NCI-H1436 treated with DMSO at 0.1 percent for 48 hours (cell line): ENCODE measurements around the gene GPC5.
A peak's percentile ranks its signal among the peaks of the same experiment; 100 is the strongest.

Experiments used
- DNase-seq: peaks from one replicate; lab custom pipeline; 2025; lab: John Stamatoyannopoulos, UW

The GPC5 gene

DNA sequence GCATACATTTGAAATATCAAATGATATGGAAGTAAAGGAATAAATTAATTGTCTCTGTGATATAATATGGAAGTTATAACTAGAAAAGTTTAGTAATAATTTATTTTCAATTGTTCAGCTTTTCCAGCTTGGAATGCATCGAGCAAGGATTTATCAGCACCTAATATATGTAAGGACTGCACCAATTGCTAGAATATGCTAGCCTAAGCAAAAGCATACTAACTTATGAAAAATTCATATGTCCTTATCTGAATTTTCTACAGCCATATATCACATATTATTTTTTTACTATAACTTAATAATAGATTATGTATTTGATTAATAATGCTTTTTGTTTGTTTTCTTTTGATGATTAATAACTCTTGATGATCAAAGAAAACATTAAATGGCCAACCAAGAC, 979.0 kb downstream of the GPC5 start:
- DNase-seq = no peak

DNA sequence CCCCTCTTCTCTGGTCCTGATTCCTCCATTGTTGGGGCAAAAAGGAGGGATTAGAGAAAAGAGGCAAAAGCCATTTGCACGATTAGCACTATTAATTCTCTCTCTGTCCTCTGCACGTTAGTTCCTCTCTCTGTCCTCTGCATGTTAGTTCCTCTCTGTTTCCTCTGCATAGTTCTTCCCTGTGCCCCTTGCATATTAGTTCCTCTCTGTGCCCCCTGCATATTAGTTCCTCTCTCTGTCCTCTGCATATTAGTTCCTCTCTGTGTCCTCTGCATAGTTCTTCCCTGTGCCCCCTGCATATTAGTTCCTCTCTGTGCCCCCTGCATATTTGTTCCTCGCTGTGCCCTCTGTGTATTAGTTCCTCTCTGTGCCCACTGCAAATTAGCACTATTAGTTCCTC, 981.0 kb downstream of the GPC5 start:
- no peak for DNase-seq

DNA sequence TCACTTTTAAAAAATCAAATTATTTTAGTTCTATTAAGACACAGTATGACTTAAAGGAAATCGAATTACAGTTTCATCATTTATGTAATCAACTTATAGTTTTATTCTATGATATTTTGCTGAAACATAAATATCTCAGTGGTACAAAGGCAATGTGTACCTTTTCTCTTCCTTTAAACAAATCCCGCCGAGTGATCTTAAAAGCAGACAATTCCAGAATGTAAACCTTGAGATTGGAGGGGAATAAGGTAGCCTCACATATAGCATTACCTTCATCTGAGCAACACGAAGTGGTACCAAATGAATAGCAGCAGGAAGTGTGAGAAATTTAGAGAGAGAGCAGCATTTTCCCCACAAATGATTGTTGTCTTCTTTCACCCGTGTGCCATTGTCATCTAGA, 986.0 kb downstream of the GPC5 start:
- DNase-seq = no peak

DNA sequence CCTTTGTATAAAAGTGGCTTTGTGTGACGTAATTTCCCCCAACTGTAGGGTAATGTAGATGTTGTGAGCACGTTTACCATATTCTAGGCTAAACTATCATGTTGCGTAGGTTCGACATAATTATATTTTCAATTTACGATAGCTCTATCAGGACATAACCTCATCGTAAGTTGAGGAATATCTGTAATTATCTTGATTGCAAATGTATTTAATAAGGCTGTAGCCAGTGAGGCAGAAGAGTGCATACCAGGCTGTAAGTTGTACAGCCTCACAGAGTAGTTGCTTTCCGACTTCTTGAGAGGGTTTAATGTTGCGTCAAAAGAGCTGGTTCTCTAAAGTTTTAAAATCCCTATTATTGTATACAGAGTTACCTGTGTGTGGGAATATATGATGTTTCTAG, 988.8 kb downstream of the GPC5 start:
- DNase-seq = no peak

DNA sequence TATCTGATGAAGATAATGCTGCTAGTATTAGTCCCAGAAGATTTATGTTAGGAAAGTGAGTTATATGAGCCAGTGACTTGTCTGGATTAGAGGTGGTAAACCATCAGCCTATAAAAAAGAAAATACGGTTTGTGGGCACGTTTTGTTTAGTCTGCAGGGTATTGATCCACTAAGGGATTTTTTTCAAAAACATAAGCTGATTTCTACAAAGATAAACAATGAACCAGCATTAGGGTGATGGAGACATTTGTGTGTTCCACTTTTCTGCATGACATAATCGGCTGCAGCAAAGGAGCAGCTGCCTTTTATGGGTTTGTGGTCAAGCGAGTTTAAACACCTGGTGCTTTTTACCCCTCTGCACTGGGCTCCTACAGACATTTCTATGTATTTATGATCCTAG, 991.8 kb downstream of the GPC5 start:
- no peak for DNase-seq

DNA sequence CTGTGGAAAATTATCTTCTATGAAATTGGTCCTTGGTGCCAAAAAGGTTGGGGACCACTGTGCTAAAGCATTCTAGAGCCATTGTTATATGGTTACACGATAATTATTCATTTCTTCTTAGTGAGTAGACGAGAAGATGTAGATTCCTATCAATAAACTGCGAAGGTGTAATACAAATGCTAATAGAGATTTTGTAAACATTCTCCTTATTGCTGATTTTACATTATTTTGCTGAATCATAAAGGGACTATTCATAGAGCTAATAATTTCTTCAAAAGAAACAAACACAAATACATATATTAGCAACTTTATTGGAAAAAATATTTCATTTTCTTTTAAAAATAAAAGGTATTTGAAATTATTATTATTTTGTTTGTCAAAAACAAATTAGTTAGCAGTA, 1005.2 kb downstream of the GPC5 start:
- no peak for DNase-seq

DNA sequence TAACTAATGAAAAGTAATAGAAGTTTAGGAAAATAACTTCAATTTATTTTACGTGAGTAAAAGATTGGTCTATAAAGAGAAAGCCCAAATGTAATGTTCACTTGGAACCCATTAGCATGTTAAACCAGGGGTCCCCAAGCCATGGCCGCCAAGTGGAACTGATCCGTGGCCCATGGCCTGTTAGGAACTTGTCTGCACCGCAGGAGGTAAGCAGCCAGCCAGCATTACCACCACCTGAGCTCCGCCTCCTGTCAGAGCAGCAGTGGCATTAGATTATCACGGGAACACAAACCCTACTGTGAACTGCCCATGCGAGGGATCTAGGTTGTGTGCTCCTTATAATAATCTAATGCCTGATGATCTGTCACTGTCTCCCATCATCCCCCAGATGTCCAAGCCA, 1009.4 kb downstream of the GPC5 start:
- no peak for DNase-seq

DNA sequence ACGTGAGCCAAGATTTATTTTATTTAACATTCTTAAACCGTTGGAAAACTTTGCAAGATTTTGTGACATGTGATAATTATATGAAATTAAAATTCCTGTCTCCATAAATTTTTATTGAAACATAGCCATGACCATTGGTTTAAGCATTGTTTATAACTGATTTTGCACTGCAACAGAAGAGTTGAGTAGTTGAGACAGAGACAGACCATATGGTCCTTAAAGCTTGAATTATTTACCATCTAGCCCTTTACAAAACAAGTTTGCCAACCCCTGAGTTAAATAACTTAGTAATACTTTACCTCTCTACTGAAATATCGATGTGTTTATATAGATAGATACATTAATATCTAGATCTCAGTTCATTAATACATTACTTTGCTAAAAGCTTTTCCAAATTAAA, 1014.1 kb downstream of the GPC5 start:
- DNase-seq = no peak

DNA sequence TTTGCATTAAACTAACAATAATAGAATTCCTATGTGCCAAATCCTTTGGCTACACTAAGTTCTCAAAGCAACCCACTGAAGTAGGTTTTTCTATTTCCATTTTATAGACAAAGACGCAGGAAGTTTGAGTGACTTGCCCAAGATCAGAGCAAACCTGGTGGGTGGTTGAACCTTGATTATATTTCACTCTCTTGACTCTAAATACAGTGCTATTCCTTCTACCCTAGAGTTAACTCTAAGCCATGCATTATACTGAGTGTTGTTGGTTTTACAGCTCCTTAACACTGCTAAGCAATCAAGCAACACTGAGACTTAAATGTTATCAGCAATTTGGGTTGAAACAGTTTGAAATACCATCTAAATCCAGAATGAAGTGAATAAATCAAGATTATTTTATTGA, 1014.6 kb downstream of the GPC5 start:
- DNase-seq = no peak

DNA sequence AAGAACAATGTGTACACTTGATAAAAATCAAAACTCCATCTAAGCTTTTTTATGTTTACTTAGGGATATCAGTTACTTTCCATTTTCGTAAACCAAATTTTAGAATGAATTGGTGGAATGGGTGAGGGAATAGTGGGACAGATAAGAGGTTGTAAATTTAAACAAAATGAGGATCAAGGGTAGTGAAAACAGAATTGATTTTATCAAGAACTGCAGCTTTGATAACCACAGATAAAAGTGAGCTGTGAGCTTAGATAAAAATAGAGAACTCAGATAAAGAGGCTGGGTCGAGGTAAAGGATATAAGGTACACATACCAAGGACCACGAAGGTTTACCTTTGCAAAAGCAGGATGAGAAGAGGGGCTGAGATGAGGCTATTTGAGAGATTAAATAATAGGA, 1015.0 kb downstream of the GPC5 start:
- DNase-seq = no peak

DNA sequence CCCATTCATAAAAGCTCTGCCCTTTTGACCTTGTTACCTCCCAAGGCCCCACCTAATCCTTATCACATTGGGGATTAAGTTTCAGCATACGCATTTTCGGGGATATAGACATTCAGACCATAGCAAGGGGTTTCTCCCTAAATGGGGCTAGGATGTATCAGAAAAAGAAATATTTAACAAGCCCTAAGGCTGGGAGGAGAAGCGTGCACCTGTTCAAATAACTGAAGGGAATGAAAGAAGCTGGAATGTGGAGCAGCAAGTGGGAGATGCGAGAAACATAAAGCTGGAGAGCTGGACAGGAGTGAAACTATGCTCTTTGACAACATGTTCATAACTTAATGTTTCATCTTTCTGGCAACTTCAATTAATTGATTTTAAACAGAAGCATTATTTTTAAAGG, 1016.4 kb downstream of the GPC5 start:
- DNase-seq = no peak

DNA sequence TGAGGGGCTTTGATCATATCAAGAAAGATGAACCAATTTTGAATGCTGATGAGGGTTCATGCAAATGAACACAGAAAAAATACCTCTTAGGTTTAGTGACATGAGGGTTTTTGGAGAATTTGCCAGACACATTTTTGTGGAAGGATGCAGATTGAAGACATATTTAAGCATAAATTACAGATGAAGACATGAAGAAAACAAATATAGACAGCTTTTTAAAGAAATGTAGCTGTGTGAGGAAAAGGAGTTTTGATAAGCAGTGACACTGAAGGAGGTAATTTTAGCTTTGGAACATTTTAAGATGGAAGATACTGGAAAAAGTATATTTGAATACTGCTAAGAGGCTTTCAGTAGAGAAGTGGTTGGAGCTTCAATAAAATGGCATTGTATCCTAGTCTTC, 1017.4 kb downstream of the GPC5 start:
- no peak for DNase-seq

DNA sequence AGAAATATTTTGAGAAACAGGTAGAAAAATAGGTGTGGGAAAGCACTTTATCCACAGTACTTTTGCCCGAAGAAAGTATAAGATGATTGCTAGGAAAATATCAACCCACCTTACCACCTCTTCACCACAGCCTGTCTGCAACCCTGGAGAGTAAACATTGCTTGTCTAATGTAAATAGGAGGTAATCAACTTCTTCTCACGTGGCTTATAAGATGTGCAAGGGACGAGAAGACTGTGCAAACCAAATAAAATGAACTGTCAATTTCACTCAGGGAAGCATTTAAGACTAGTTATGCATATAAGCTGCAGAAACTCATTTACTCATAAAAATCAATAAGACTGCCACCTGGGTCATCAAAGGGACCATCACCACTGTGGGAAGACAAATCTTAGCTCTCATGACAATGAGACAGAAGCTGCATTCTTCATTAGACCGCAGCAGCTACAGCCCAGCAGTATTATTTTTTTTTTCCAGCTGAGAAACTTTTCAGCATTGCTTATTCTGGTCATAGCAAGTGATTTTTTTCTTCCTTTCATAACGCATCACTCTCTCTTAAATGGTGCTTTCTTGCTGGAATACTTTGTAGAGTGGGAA, 1020.5 kb downstream of the GPC5 start:
- peak; percentile 20 for DNase-seq

DNA sequence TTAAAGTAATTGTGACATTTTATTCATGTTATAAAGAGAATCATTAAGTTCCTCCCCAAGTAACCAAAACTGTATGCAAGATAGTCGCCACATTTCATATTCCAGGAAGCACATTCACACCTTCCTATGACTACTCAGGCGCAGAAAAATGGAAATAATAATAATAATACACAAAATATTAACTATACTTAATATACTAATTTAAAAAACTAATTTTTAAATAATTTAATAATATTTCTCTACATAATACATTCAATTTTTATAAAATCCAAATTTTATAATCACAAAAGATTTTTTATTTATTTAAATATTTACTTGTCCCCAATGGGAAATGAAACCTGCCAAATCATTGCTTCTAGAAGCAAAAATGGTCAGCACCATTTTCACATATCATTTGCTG, 1030.8 kb downstream of the GPC5 start:
- no peak for DNase-seq

DNA sequence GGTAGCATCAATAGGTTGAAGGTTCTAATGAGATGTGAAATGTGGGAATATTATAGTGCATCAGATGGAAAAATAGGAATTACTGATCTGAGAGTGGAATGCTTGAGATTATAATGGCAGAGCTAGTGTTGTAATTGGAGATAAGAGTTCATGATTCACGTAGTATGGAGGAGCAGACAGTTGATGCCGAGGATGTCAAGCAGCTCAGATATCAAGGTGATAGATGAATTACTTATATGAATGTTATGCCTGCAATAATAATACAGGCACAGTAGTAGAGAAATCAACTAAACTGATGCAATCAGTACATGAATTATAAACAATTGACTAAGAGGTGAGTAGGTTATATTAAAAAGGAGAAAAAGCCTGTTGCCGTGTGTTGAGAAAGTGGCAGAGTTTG, 1035.0 kb downstream of the GPC5 start:
- DNase-seq = no peak

DNA sequence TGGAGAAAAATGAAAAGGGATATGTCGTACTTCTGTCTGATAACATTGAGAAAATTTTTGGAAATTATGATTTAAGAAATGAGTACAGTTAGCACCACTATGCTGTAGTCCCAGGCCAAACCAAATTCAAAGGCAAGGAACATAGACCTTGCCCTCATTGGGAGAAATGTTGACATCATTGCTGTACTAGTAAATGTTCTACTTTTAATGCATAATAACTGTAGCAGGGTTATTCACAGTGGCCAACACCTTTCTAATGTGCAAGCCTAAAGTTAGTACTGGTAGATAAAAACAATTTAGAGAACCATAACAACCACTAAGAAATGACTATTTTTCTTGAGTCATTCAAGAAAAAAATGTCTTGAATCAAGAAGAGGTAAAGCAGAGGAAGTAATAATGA, 1035.5 kb downstream of the GPC5 start:
- DNase-seq = no peak

DNA sequence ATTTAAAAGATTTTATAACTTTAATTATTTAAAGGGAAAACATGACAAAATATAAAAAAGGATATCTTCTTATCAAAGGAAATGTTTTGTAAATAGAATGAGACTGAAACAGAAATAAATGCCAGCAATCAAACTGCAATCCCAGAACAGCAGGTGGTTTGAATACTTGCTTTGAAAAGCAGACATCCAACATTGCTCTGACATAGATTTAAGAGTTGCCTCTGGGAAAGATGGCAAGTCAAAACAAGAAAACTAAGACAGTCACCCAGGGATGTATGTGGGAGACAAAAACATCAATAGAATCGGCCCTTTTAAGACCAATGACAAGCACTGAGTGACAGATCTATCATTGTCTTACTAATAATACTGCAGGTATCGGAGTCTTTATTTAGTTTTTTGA, 1038.5 kb downstream of the GPC5 start:
- DNase-seq = no peak

DNA sequence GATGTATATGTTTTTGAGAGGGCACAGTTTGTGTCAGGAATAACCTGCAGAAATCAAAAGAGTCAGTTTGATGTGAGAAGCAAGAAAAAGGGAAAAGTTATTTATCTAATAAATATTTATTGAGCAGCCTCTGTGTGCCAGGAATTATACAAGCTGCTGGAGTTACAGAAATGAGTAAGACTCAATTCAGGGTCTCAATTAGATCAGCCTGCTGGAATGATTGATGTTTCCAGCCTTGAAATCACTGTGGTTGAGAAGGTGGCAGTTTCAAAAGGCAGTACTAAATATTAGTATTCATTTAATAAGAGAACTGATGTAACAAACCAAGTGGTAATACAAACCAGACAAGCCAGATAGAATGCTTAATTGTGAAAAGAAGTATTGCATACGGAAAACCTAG, 1045.8 kb downstream of the GPC5 start:
- no peak for DNase-seq

DNA sequence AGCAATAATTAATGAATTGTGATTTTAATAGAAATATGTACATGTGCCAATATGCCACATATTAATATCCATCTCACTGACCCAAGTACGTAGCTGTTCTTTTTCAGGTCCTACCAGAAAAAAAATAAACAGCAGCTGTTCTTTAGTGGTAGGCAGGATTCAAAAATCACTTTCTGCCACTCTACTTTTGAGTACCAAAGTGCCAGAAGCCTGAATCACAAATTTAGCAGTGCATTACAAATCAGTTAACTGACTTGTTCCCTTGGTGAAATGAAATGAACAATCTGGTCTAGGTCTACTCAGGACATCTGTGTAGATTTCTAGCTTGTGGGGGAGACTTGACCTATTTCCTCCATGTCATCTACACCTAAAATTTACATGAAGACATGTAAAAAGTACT, 1052.6 kb downstream of the GPC5 start:
- no peak for DNase-seq

DNA sequence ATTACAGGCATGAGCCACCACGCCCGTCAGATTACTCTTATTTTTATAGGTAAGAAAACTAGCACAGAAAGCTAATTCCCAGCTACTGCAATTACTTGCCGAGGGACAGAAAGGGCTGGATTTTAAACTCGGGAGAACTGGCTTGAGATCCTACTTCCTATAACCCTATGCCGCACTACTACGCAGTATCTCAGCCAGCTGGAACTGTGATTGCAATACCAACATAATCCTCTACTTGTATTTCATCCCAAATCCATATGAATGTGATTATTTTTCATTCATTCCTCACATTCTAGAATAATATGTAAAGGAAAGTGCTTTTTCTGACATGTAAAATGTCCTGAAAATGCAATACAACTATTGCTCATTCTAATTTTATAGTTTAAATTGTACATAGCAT, 1054.4 kb downstream of the GPC5 start:
- no peak for DNase-seq

DNA sequence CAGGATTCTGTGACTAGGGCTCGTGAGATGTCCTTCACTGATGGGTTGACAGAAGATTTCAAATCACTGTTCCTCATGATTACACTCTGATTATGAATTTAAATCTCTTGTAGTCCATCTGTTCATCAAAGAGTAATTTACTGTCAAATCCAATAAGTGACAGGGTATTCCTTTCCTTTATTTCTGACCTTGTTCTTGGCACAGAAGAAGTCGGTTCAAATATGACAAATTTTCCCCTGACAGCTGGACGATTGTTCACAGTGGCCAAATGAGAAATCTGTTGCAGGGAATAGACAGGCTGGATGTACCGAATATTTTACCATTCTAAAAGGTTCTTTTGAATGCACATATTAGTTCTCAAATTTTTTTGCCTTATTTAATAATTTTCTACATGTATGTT, 1060.9 kb downstream of the GPC5 start:
- DNase-seq = no peak

DNA sequence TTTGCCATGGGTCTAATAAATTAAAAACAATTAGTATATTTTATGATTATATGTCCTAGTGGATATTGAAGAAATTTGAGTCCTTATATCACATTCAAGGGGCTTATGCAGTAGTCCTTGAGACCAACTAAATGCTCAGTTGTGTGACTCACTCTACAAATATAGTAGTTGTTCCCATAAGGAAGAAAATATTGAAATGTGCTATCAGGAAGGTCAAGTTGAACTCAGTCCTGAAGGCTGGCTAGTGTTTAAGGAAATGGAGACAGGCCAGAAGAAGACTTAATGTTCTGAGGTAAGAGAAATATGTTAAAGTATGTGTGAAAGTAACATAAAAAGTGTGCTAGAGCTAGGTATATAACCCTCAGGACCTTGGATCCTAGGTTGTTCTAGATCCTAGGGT, 1062.1 kb downstream of the GPC5 start:
- DNase-seq = no peak

DNA sequence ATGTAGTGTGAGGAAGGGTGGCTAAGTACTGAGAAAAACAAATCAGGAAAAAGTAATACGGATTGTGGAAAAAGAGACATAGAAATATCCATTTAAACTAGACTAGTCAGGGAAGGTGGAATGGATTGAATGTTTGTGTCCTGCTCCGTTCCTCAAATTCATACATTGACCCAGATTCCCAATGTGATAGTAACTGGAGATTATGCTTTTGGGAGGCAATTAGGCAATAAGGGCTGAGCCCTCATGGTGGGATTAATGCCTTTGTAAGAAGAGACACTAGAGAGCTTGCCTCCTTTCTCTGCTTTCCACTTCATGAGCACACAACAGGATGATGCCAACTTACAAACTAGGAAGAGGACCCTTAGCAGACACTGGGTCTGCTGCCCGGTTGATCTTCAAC, 1063.0 kb downstream of the GPC5 start:
- no peak for DNase-seq

DNA sequence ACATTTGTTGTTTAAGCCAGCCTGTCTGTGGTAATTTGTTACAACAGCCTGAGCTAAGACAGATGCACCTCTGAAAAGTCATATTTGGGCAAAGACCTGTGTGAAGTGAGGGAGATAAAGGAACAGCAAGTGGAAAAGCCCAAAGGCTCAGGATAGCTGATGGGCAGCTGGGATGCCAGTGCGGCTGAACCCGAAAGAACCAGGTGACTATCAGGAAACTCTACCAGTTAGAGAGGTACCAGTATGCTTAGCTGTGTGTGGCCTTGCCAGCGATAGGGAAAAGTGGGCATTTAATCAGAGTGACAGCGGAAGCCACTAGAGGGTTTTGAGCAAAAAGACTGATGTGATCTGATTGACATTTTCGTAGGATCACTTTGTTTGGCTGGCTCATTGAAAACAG, 1063.4 kb downstream of the GPC5 start:
- DNase-seq = no peak

DNA sequence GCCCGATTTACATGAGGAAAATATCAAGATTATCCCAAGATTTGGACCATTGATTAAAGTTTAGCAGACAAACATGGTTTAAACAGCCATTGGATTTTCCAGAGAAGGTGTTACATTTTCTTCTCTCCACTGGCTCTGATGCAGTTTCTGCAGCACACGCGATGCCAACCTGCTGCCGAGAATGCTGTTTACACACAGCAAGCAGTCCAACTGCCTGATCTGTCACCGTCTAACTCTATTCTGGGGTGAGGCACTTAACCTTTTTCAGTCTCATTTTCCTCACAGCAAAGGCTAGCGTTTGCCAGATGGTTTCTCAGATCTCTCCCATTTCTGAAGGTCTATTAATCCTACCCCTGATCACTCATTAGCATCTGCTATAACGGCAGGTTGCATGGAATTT, 1064.7 kb downstream of the GPC5 start:
- DNase-seq = no peak
